ENCODE data around the gene MED9. TPM values are rescaled to one million over a fixed set of nuclear protein-coding genes. Genes with fewer than 3 reads are reported as not detected.

The MED9 gene
- total and polyA plus RNA-seq, 2 of the 8 experiments (the other 6 are each of a cell fraction or from before 2014, with no cell fraction given) = 15.8 to 19.7 TPM

GRCh38 chr17:17456251-17456650, 20.5 kb upstream of the MED9 start:
- H3K18ac ChIP-seq (ENCODE audit: extremely low read depth, low read length) = no peak overlapping the region
- H3K27ac ChIP-seq (ENCODE audit: low read depth, low read length) = no peak overlapping the region
- H3K9me3 ChIP-seq (ENCODE audit: insufficient read depth in 2 of 2, low read depth in 1 of 2, low read length in 1 of 2) = peaks cover 0 to 7% of the 10 kb centered on the region in 2 experiments; a peak in 2 of 4 replicates
- no peak overlapping the region for H3K4me3 ChIP-seq (ENCODE audit: extremely low read depth in 1 of 4, insufficient read depth in 2 of 4, low read depth in 3 of 4, low read length in 4 of 4)
- H3K4me1 ChIP-seq (replicated peaks in 1 of 4; ENCODE audit: control insufficient read depth in 3 of 4, insufficient read depth in 4 of 4, low read length in 3 of 4) = no peaks in the 10 kb centered on the region
- H3K23ac ChIP-seq (ENCODE audit: insufficient read length) = no peak overlapping the region
- FAIRE-seq = no peak
- no peak overlapping the region for H2BK20ac ChIP-seq (ENCODE audit: low read length)
- no peak overlapping the region for H2BK12ac ChIP-seq (ENCODE audit: low read depth, low read length)
- H3K9ac ChIP-seq (replicated peaks in 1 of 4; ENCODE audit: extremely low read depth in 1 of 4, low read depth in 3 of 4, low read length in 3 of 4) = no peak overlapping the region
- H4K8ac ChIP-seq (ENCODE audit: extremely low read depth, insufficient read depth, low read length) = no peak overlapping the region
- no peak overlapping the region for H2AK5ac ChIP-seq (ENCODE audit: low read depth, low read length)
- H3K14ac ChIP-seq (ENCODE audit: insufficient read length) = no peak overlapping the region
- H4K20me1 ChIP-seq (replicated peaks in 1 of 2; ENCODE audit: control insufficient read depth in 1 of 2, insufficient read depth in 2 of 2, low read length in 2 of 2) = peaks cover 0 to 4% of the 10 kb centered on the region in 2 experiments
- DNase-seq (ENCODE audit: low read depth in 1 of 2, low spot score in 2 of 2) = no peak
- H3K56ac ChIP-seq (replicated peaks; ENCODE audit: insufficient read length, low read depth, low read length) = no peak overlapping the region
- H3K79me2 ChIP-seq (ENCODE audit: control insufficient read depth in 1 of 2, insufficient read depth in 2 of 2, low read length in 2 of 2) = no peaks in the 10 kb centered on the region
- H2BK5ac ChIP-seq (ENCODE audit: low read depth, low read length) = no peak overlapping the region
- H3K27me3 ChIP-seq (replicated peaks in 1 of 4; ENCODE audit: control insufficient read depth in 3 of 4, extremely low read depth in 1 of 4, insufficient read depth in 3 of 4, low read length in 3 of 4) = no peaks in the 10 kb centered on the region
- no peak overlapping the region for H2AFZ ChIP-seq (ENCODE audit: low read length)
- peaks cover 5% of the 10 kb centered on the region; the same call in 1 of the 2 replicates for H3K23me2 ChIP-seq (ENCODE audit: low read depth, low read length)
- H4K91ac ChIP-seq (replicated peaks; ENCODE audit: insufficient read length, low read length) = no peak overlapping the region
- WGBS, 2 experiments (ENCODE audit: extremely low coverage in 1 of 2, insufficient coverage in 1 of 2, insufficient read length in 1 of 2, insufficient replicate concordance in 2 of 2, low coverage in 1 of 2, low lambda C conversion rate in 2 of 2, missing lambda C conversion rate in 1 of 2) = 86% methylated on average over 19 of the region's 19 CpGs; no CpG with 5 or more reads in 1 of the 2 experiments
- H3K4ac ChIP-seq (replicated peaks; ENCODE audit: insufficient read length, low read depth, low read length) = no peak overlapping the region
- no peaks in the 10 kb centered on the region for H3K79me1 ChIP-seq (ENCODE audit: low read depth, low read length)
- H3K4me2 ChIP-seq (ENCODE audit: insufficient read depth in 1 of 2, low read depth in 2 of 2, low read length in 2 of 2) = no peak overlapping the region
- H4K5ac ChIP-seq (ENCODE audit: insufficient read length, low read depth, low read length) = no peak overlapping the region
- no peak overlapping the region for H2BK120ac ChIP-seq (replicated peaks; ENCODE audit: low read depth, low read length)
- ChIA-PET POLR2A (ENCODE audit: partially characterized antibody) (interaction anchor here (0.5 to 0.8 kb wide), 2 partner anchors 92 to 771 kb away, joined by 3 read pairs; no protein-coding TSS in a partner anchor), CTCF (ENCODE audit: partially characterized antibody) (interaction anchor here (0.6 to 1.6 kb wide), 6 partner anchors 32 to 178 kb away, joined by 3 to 4 read pairs (median 4); no protein-coding TSS in a partner anchor)
- H2BK15ac ChIP-seq (ENCODE audit: low read length) = no peak overlapping the region
- no peaks in the 10 kb centered on the region for H3K36me3 ChIP-seq (ENCODE audit: control insufficient read depth in 2 of 4, insufficient read depth in 4 of 4, low read length in 3 of 4)
- no peak for TF ChIP-seq EZH2 (IDR thresholded peaks at IDR 0.05; ENCODE audit: low read depth, low read length, severe bottlenecking)
- TF ChIP-seq CTBP2 (IDR thresholded peaks at IDR 0.05; ENCODE audit: borderline replicate concordance, insufficient read depth, insufficient read length, low read length) = no peak
- no peak for TF ChIP-seq SP4 (IDR thresholded peaks at IDR 0.05; ENCODE audit: low read length)
- no peak for TF ChIP-seq ASH2L (IDR thresholded peaks at IDR 0.05; ENCODE audit: low read length)
- TF ChIP-seq E2F6 (IDR thresholded peaks at IDR 0.05) = no peak
- no peak for TF ChIP-seq KDM5A (IDR thresholded peaks at IDR 0.05; ENCODE audit: low read length)
- no peak for TF ChIP-seq KDM4A (IDR thresholded peaks at IDR 0.05; ENCODE audit: low read depth, low read length, severe bottlenecking)
- no peak for TF ChIP-seq RBBP5 (IDR thresholded peaks at IDR 0.05; ENCODE audit: borderline replicate concordance, low read depth, low read length)
- no peak for TF ChIP-seq TCF12 (IDR thresholded peaks at IDR 0.05; ENCODE audit: low read depth, low read length)
- no peak for TF ChIP-seq SP1 (IDR thresholded peaks at IDR 0.05; ENCODE audit: low read depth, low read length)
- TF ChIP-seq RFX5 (IDR thresholded peaks at IDR 0.05; ENCODE audit: borderline replicate concordance, low read depth, low read length) = no peak
- no peak for TF ChIP-seq CEBPB (IDR thresholded peaks at IDR 0.05; ENCODE audit: low read depth, low read length)
- no peak for TF ChIP-seq TEAD4 (IDR thresholded peaks at IDR 0.05; ENCODE audit: low read depth, low read length)
- TF ChIP-seq JUN (IDR thresholded peaks at IDR 0.05; ENCODE audit: low read depth, low read length) = no peak
- no peak for TF ChIP-seq MAFK (IDR thresholded peaks at IDR 0.05; ENCODE audit: low read depth, low read length)
